Hypothalamus (tissue), 51 donors: Measurements from ENCODE around the gene LDLRAD3.

ENCODE experiments used
- DNase-seq, 51 donors: peaks; one replicate each; lab custom pipeline; 2025; lab: John Stamatoyannopoulos, UW

Gene LDLRAD3

DNA sequence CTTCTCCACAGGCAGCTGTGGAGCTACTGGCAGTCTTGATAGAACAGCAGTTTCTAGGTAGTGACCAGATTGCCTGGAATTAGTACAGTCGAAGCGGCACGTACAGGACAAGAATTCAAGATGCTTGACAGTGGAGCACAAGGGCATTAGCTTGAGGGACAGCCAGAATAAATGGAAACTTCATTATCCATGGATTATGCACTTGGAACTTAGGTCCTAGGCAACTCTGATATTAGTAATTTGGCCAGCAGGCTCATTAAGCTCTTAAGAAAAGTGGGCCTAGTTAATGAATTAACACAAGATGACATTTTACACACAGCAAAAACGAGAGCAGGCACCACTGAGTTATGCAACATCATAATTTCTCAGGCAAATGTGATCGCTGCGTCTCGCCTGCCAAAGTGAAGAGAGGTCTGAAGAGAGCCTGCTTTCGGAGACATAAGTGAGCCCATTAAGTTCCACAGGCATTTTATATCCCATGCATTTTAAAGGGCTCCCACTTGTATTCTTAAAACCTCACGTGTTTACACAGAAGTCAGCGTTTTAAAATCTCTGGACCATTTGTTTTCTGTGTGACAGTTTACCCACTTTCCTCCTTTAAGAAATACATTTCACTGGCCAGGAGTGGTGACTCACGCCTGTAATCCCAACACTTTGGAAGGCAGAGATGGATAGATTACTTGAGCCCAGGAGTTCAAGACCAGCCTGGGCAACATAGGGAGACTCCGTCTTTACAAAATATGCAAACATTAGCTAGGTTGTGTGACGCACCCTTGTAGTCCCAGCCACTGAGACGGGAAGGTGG lies 279.2 kb downstream of the LDLRAD3 start:
- peak in 1 of 51 donors; percentile 23 for DNase-seq

GRCh38 chr11:36224209-36224882 lies 280.5 kb downstream of the LDLRAD3 start:
- DNase-seq: no peak

DNA sequence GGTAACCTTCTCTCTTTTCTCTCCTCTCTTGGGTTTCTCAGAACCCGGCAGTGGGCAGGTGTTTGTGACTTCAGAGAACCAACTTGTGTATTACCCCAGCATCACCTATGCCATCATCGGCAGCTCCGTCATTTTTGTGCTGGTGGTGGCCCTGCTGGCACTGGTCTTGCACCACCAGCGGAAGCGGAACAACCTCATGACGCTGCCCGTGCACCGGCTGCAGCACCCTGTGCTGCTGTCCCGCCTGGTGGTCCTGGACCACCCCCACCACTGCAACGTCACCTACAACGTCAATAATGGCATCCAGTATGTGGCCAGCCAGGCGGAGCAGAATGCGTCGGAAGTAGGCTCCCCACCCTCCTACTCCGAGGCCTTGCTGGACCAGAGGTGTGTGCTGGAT lies 283.2 kb downstream of the LDLRAD3 start:
- no peak for DNase-seq

GRCh38 chr11:36228689-36229088 lies 284.8 kb downstream of the LDLRAD3 start:
- DNase-seq: no peak

DNA sequence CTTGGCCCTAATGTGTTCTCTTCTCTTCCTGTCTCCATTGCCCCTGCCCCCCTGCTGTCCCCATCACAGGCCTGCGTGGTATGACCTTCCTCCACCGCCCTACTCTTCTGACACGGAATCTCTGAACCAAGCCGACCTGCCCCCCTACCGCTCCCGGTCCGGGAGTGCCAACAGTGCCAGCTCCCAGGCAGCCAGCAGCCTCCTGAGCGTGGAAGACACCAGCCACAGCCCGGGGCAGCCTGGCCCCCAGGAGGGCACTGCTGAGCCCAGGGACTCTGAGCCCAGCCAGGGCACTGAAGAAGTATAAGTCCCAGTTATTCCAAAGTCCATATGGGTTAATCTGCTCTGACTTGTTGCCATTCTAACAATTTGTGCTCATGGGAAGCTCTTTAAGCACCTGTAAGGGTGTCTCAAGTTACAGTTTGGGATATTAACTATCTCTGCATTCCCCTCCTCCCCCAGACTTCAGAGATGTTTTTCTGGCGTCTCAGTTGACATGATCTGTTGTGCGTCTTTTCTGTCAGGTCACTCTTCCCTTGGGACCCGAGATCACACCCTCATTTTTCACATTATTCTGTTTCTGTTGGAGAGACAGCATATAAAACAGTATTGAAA lies 285.3 kb downstream of the LDLRAD3 start:
- DNase-seq: no peak

- peak in 1 of 51 donors; percentile 37 for DNase-seq
These were observed 287.2 kb downstream of the LDLRAD3 start for GRCh38 chr11:36230779-36231699.

GRCh38 chr11:36233204-36233603 lies 289.3 kb downstream of the LDLRAD3 start:
- DNase-seq: no peak

GRCh38 chr11:36234825-36235224 lies 291.0 kb downstream of the LDLRAD3 start:
- DNase-seq: no peak

- no peak for DNase-seq
These were observed 291.9 kb downstream of the LDLRAD3 start for GRCh38 chr11:36235750-36236149.

DNA sequence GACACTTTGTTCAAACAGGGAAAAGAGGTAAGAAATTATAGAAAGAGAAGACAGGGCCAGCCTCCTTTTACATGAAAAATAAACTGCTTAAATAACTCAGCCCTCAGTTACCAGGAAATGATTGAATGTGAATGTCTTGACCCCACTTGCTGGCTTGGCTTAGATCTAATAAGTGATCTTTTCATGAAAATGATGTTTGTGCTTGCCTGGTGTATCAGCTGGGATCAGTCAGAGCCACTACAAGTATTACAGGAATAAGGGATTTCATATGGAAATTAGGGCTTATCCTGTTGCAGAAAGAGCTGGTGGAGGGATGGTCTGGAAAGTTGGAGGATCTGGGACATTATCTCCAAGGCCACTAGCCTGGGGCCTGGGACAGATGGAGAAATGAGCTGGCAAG lies 293.5 kb downstream of the LDLRAD3 start:
- DNase-seq: no peak

- no peak for DNase-seq
These were observed 294.3 kb downstream of the LDLRAD3 start for GRCh38 chr11:36238036-36238631.

GRCh38 chr11:36238881-36239280 lies 295.0 kb downstream of the LDLRAD3 start:
- no peak for DNase-seq

GRCh38 chr11:36239636-36240035 lies 295.8 kb downstream of the LDLRAD3 start:
- DNase-seq: peak in 10 of 51 donors; percentile 4 to 47 (median 21)

- DNase-seq: no peak
These were observed 296.3 kb downstream of the LDLRAD3 start for GRCh38 chr11:36240173-36240572.

GRCh38 chr11:36240801-36241200 lies 296.9 kb downstream of the LDLRAD3 start:
- DNase-seq: no peak

DNA sequence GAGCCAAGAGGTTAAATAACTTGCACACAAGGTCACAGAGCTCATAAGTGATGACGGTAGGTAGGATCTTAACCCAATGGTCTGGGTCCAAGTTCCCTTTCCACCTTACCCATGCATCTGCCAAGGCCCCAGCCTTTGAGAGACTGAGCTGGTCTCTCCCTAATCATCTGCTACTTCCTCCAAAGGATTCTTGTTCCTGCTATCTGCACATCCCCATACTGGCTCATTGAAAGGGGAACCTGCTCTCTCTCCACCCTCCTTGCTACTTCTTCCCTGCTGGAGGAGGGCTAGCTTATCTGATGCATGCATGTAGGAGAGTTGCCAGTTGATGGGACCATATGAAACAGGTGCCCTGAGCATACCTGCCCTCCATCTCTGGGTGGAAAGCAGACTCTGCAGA lies 297.6 kb downstream of the LDLRAD3 start:
- DNase-seq: no peak

DNA sequence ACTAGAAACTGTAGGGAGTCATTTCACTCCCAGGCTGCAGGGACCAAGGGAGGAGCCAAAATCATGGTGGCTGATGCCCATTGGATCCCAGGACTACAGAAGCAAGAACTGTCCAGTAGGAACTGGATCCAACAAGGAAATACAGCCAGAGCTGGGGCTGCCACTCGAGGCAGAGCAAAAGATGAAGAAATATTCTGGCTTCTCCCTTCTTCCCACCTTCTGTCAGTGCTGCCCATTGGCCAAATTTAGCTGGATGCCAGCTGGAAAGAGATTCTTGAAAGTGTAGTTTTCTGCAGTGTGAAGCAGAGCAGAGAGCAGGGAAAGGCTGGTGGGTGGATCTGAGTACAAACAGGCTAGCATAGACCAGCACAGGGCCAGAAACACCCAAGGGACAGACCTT lies 299.8 kb downstream of the LDLRAD3 start:
- peak in 1 of 51 donors; percentile 13 for DNase-seq

GRCh38 chr11:36247493-36247892 lies 303.6 kb downstream of the LDLRAD3 start:
- no peak for DNase-seq

GRCh38 chr11:36248436-36248835 lies 304.6 kb downstream of the LDLRAD3 start:
- DNase-seq: no peak

GRCh38 chr11:36249246-36249645 lies 305.4 kb downstream of the LDLRAD3 start:
- DNase-seq: no peak
